ENCODE data around the gene GPR26.
"Not testable (repeated sequence)": the region's sequence is repeated elsewhere in the genome, so short reads cannot be mapped to it uniquely, and the experiment has no call there.

Gene GPR26

GRCh38 chr10:123718544-123719060 is 52.4 kb downstream of the GPR26 start:
- DNase-seq: no peak

GRCh38 chr10:123720536-123720935 is 54.4 kb downstream of the GPR26 start:
- no peak for DNase-seq

DNA sequence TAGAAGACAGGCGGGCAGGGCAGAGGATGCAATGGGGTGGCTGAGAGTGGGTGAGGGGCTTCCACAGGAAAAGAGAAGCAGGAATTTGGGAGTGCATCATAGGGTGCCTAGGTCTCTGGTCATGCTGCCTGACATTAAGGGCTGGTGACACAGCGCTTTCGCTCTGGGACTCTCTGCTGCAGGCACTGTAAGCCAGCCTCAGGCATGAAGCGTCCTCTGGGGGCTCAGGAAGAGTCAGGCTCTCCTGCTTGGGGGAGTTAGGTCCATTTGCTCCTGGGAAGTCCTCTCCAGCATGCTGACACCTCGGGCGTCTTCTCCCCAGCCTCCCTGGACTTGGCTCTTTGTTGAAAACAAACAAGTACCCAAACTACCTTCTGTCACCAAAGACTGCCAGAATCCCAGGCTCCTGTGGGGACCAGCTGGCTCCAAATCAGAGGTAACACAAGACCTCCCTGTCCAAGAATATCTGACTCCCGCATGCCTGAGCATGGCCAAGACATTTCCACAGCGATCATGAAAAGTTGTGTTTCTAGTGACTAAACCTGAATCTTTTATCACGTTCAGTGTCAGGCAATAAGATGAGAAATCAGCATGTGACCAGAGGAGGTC is 55.4 kb downstream of the GPR26 start:
- no peak for DNase-seq

- DNase-seq: no peak
Measured at GRCh38 chr10:123722351-123722750, 56.2 kb downstream of the GPR26 start.

DNA sequence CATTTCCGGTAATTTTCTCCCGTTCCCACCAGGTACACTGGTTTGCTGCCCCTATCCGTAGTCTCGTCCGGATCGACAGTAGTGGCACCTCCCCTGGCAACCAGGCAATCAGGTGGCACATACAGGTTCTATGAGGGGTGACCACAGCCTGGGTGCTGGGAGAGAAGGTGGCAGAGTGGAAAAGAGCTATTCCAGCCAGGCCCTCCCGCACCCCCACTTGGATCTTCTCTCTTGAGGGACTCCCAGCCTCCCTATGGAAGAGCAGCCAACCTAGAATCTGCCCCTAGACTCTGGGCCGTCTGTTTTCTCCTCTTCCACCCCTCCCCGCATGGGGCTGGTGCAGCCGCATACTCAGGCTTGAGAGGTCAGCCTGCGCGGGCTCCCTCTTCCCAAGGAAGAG is 58.6 kb downstream of the GPR26 start:
- DNase-seq: no peak

GRCh38 chr10:123726381-123726780 is 60.2 kb downstream of the GPR26 start:
- no peak for DNase-seq

GRCh38 chr10:123726836-123727235 is 60.7 kb downstream of the GPR26 start:
- no peak for DNase-seq

GRCh38 chr10:123729523-123729922 is 63.4 kb downstream of the GPR26 start:
- DNase-seq: no peak

- DNase-seq: not testable (repeated sequence)
Measured at GRCh38 chr10:123736917-123737316, 70.8 kb downstream of the GPR26 start.

- DNase-seq: no peak
Measured at GRCh38 chr10:123741146-123741545, 75.0 kb downstream of the GPR26 start.

GRCh38 chr10:123741711-123742110 is 75.6 kb downstream of the GPR26 start:
- DNase-seq: no peak

DNA sequence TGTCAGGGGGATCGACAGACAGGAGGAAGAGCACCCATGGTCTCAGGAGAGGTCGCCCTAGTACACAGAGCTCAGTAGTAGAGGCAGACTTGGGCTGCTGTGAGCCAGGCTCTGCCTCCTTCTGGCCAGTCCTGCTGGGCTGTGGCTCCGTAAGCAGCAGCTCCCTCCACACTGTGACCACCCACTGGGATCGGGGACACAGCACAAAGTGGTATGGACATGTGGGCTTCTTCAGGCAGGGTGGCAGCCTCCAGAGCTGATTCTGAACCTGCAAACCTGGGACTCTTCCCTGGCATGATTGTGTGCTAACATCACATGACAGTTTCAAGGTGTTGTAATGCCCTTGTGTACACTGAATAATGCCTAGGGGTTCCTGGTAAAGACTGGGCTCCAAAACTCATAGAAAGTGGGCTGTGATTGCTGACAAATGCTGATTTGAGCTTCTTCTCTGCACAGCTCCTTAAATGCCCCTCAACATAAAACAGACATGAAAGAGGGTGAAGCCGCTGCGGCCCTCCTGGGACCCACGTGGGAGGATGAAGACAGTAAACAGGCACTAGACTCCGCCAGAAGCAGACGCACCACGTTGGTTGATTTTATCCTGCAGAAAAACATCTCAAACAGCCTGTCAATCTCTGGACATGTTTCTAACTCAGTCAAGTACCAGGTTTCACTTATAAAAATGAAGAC is 76.7 kb downstream of the GPR26 start:
- no peak for DNase-seq

- peak; percentile 57 for DNase-seq
Measured at GRCh38 chr10:123743441-123744223, 77.5 kb downstream of the GPR26 start.

GRCh38 chr10:123744224-123744536 is 78.0 kb downstream of the GPR26 start:
- DNase-seq: no peak

Measured in EL (cell line).